ENCODE results near the gene PTOV1.

Gene PTOV1

DNA sequence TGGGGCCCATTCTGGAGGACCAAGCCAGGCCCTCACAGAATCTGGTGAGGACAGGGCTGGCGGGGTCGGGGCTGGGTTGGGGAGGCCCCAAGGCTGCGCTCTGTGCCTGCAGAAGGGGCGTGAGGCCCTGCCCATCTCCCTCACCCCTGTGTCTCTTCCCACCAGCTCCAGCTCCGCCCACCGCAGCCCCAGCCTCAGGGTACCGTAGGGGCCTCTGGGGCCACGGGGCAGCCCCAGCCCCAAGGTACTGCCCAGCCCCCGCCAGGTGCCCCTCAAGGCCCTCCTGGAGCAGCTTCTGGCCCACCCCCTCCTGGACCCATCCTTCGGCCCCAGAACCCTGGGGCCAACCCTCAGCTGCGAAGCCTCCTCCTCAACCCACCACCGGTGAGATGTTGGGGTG, 15.4 kb upstream of the PTOV1 start:
- TF ChIP-seq, protein P1, sequence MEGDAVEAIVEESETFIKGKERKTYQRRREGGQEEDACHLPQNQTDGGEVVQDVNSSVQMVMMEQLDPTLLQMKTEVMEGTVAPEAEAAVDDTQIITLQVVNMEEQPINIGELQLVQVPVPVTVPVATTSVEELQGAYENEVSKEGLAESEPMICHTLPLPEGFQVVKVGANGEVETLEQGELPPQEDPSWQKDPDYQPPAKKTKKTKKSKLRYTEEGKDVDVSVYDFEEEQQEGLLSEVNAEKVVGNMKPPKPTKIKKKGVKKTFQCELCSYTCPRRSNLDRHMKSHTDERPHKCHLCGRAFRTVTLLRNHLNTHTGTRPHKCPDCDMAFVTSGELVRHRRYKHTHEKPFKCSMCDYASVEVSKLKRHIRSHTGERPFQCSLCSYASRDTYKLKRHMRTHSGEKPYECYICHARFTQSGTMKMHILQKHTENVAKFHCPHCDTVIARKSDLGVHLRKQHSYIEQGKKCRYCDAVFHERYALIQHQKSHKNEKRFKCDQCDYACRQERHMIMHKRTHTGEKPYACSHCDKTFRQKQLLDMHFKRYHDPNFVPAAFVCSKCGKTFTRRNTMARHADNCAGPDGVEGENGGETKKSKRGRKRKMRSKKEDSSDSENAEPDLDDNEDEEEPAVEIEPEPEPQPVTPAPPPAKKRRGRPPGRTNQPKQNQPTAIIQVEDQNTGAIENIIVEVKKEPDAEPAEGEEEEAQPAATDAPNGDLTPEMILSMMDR (IDR thresholded peaks at IDR 0.05), result no peak

DNA sequence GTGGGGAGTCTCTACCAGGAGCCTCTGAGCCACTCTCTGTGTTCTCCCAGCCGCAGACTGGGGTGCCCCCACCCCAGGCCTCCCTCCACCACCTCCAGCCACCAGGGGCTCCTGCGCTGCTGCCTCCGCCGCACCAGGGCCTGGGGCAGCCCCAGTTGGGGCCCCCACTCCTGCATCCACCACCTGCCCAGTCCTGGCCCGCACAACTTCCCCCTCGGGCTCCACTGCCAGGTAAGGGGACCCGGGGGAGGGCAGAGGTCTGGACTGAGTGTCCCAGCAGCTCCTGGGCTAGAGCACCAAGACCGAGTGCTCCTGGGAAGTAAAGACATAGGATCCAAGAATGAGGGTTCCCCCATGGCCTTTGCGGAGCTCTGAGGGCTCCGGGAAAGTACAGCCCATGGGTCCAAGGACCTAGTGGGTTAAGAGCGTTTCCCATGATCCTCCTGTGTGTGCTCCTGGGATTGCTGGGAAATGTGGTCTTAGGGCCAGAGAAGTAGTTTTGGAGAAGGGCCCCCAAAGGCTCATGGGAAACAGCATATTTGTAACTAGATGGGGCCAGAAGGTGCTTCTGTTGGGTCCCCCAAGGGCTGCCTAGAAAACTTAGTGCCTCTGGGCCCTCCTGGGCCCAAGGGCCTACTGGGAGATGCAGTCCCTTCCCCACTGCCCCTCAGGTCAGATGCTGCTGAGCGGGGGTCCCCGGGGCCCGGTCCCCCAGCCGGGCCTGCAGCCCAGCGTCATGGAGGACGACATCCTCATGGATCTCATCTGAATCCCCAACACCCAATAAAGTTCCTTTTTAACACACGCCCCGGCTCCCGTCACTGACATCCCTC, 14.6 kb upstream of the PTOV1 start:
- TF ChIP-seq, protein P1 (IDR thresholded peaks at IDR 0.05), result no peak

DNA sequence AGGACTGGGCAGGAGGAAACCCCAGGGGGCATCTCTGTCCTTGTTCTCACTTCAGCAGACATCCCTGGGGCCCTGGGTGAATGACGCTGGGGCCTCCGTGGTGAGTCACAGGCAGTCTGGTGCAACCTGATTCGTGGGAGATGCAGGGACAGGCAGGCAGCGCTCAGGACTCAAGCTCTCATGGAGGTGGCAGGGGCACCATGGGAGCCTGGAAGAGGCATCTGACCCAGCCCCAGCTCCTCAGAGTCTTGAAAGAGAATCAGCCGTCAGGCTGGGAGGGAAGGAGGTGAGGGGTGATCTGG, 14.0 kb upstream of the PTOV1 start:
- TF ChIP-seq, protein P1 (IDR thresholded peaks at IDR 0.05), result no peak

DNA sequence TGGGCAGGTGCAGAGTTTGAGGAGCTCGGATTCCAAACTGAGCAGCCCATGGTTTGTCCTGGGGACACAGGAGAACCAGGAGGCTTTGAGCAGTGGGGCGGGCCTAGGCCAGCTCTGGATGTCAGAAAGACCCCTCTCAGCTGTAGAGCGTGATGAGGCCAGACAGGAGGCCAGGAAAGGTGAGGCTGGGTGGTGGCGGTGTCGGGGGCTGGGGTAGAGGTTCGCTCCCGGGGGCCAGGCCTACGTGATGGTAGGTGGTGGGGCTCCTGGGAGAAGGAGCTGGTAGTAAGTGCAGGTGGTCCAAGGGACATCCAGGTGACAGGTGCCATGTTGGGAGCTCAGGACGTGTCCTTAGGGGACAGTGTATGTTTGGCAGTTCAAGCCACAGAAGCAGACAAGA, 13.5 kb upstream of the PTOV1 start:
- TF ChIP-seq, protein P1 (IDR thresholded peaks at IDR 0.05), result no peak

DNA sequence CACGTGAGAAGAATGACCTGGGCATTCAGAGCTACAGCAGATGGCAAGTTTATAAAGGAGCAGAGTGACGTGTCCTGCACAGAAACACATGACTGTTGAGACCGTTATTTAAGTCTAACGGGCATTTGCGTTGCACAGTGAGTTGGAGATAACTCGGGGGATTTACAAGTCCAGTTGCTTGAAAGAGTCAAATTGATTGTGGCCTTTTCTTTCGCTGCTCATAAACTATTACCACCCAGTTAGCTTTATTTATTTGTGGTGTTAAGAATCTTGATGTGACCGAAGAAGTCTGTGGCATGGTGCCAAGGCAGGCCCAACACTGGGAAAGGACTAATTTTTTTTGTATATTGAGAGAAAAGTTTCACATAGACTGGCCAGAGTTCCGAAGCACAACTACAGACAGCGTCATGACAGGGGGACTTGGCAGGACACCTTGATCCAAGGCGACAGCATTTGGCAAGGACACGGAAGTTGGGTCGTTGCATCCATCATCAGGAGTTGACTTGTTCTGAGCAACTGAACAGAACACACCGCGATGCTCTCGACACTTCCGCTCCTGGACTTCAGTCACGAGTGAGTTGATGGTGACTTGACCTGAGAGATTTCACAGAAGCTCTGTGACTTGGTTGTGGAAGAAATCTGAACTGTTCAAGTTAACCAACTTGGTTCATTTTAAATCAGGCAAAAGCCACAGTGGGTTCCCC, 11.9 kb upstream of the PTOV1 start:
- TF ChIP-seq, protein P1 (IDR thresholded peaks at IDR 0.05), result no peak

DNA sequence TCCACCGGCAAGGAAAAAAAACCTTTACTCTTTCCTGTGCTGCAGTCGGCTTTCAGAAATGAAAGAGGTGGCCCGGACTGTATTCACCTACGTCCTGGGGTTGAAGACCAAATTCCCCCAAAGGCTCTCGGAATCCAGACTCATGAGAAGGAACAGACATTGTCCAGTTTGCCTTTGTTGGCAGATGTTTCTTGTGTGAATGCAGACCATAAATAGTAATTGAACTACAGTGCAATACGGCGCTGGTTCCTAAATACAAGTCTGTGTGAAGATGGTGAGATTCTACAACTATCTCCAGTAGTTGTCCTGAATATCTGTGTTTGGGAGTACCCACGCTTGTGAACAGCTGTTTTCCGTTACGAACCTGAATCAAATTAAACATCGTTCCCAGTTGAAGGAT, 11.2 kb upstream of the PTOV1 start:
- TF ChIP-seq, protein P1 (IDR thresholded peaks at IDR 0.05), result no peak

DNA sequence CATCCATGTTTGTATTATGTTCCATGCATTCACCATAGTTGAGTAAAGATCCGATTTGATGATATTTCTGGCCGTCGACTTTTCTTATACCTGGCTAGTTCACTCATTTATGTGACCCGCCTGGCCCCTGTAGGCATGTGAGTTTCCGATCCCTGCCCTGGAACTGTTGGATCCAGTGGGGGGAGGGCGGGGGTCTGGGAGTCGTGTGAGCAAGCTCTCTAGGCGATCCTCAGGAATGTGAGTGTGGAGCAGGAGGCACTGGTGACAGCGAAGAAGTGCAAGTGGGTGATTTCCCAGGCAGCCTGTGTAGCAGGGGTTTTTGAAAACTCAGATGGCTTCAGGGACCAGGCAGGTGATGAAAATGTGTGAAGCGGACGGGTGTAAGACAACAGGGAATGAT, 10.6 kb upstream of the PTOV1 start:
- TF ChIP-seq, protein P1 (IDR thresholded peaks at IDR 0.05), result no peak

Measured in LNCAP (cell line).